Stimulated activated CD4-positive, alpha-beta T cell treated with anti-CD3 and anti-CD28 coated beads, Interleukin-2, amount 100 ng/mL, for 24 hours (primary cell): ENCODE data around the gene LUC7L3.
"Not testable (repeated sequence)": the region's sequence is repeated elsewhere in the genome, so short reads cannot be mapped to it uniquely, and the experiment has no call there.

Experiments used
- DNase-seq, 2 donors: peaks; one replicate each; pipeline ENCODE4 v3.0.0-alpha.2; 2020

The LUC7L3 gene

GRCh38 chr17:50686494-50687199 lies 32.8 kb upstream of the LUC7L3 start:
- no peak for DNase-seq

GRCh38 chr17:50687200-50688066 lies 32.0 kb upstream of the LUC7L3 start:
- DNase-seq, result no peak

GRCh38 chr17:50688245-50688644 lies 31.2 kb upstream of the LUC7L3 start:
- DNase-seq, result no peak

GRCh38 chr17:50689251-50689650 lies 30.2 kb upstream of the LUC7L3 start:
- DNase-seq, result no peak

GRCh38 chr17:50689956-50690886 lies 29.2 kb upstream of the LUC7L3 start:
- DNase-seq, result no peak

- no peak for DNase-seq
These were observed 28.4 kb upstream of the LUC7L3 start for GRCh38 chr17:50690887-50691549.

- DNase-seq, result no peak
These were observed 27.6 kb upstream of the LUC7L3 start for GRCh38 chr17:50691550-50692447.

- no peak for DNase-seq
These were observed 26.9 kb upstream of the LUC7L3 start for GRCh38 chr17:50692448-50693035.

GRCh38 chr17:50693036-50693682 lies 26.2 kb upstream of the LUC7L3 start:
- no peak for DNase-seq

- DNase-seq, result no peak
These were observed 23.0 kb upstream of the LUC7L3 start for GRCh38 chr17:50696365-50696879.

- no peak for DNase-seq
These were observed 22.3 kb upstream of the LUC7L3 start for GRCh38 chr17:50697062-50697461.

GRCh38 chr17:50697663-50698272 lies 21.6 kb upstream of the LUC7L3 start:
- DNase-seq, result no peak

GRCh38 chr17:50699410-50699809 lies 20.0 kb upstream of the LUC7L3 start:
- no peak for DNase-seq

GRCh38 chr17:50703162-50703561 lies 16.2 kb upstream of the LUC7L3 start:
- DNase-seq, result no peak

- peak; percentile 91 to 93 for DNase-seq
These were observed 11.9 kb upstream of the LUC7L3 start, which contains the start of gene ANKRD40 for GRCh38 chr17:50707289-50708049. Gene ANKRD40 (minus strand): TSS chr17:50707914. CDS start chr17:50707654, 260 bp downstream.

- DNase-seq, result no peak
These were observed 11.1 kb upstream of the LUC7L3 start for GRCh38 chr17:50708050-50709000.

- not testable (repeated sequence) for DNase-seq
These were observed 10.3 kb upstream of the LUC7L3 start for GRCh38 chr17:50709053-50709452.

- DNase-seq, result no peak
These were observed 9.4 kb upstream of the LUC7L3 start for GRCh38 chr17:50710025-50710424.
